Stomach (tissue), 9 donors: ENCODE measurements around the gene GARIN5B. TPM values are rescaled to one million over a fixed set of nuclear protein-coding genes. Genes with fewer than 3 reads are reported as not detected.

ENCODE experiments used
- DNase-seq, 2 donors: peaks; one replicate each; pipeline versions ENCODE4 v3.0.0 to v3.0.0-alpha.2; 2013 to 2019
- H3K27ac ChIP-seq, 5 donors: fragments of 200-600 bp in 4 of 5; sonication (generic) in 4 of 5; one replicate each; pipeline ENCODE4 v1.5.1; 2013 to 2019; ENCODE audit warnings: mild to moderate bottlenecking in 1 of 5, moderate library complexity in 1 of 5
- H3K27me3 ChIP-seq, 3 donors: fragments of 200-600 bp; sonication (generic); one replicate each; pipeline ENCODE4 v1.5.1; 2017 to 2019; ENCODE audit warnings: mixed run types in 1 of 3
- H3K36me3 ChIP-seq, 4 donors: fragments of 200-600 bp; sonication (generic); 1 replicate in 3 of 4; 2 replicates in 1 of 4; pipeline ENCODE4 v1.5.1; 2016 to 2019
- H3K4me1 ChIP-seq, 4 donors: fragments of 200-600 bp; sonication (generic); one replicate each; pipeline ENCODE4 v1.5.1; 2016 to 2019
- H3K4me3 ChIP-seq, 4 donors: fragments of 200-600 bp; sonication (generic) in 3 of 4; one replicate each; pipeline ENCODE4 v1.5.1; 2016 to 2019; ENCODE audit warnings: mild to moderate bottlenecking in 1 of 4
- H3K9me3 ChIP-seq, 4 donors: fragments of 200-600 bp; sonication (generic); one replicate each; pipeline ENCODE4 v1.5.1; 2016 to 2019
- EP300 ChIP-seq: sonication (generic); formaldehyde crosslinking; IDR thresholded peaks from one replicate; pipeline ENCODE4 v1.6.1; 2017; ENCODE audit warnings: antibody characterized with exemption
- POLR2A ChIP-seq, 4 donors: fragments of 450-650 bp; IDR thresholded peaks; one replicate each; pipeline ENCODE4 v1.6.1; 2016; ENCODE audit warnings: antibody characterized with exemption in 4 of 4, control low read depth in 2 of 4, mild to moderate bottlenecking in 1 of 4, moderate library complexity in 1 of 4
- POLR2AphosphoS5 ChIP-seq, 3 donors: sonication (generic); formaldehyde crosslinking; IDR thresholded peaks; one replicate each; pipeline ENCODE4 v1.6.1; 2016; ENCODE audit warnings: antibody characterized with exemption in 3 of 3
- WGBS, 5 donors: extraction: QIAGEN DNeasy Blood & Tissue Kit in 3 of 5; methylation state at CpG; one replicate each; pipeline versions ENCODE4 v1.1.5 to v1.1.7; 2013 to 2018; 5-methylcytosine and 5-hydroxymethylcytosine counted together
- intact Hi-C: fragments of 100-400 bp; cut with DNase I; formaldehyde crosslinking; loops from one replicate; pipeline ENCODE4 v1.15.1; 2023; ENCODE audit warnings: low total_unique reads
- polyA plus RNA-seq, 3 donors: library from polyadenylated mRNA; stranded (reverse); fragments of 200-250 nt; gene quantifications; one replicate each; pipeline ENCODE4 v1.2.3, GENCODE V29; 2013
- total RNA-seq, 5 donors: library from RNA; depleted of rRNA; stranded (reverse); fragments of >200 nt; gene quantifications; one replicate each; pipeline versions ENCODE4 v1.1.0 to v1.2.3, GENCODE V29; 2014 to 2016
- TF ChIP-seq, protein P1 (sequence below), 7 experiments: fragments of 450-650 bp in 4 of 7; fragments of 200-600 bp in 3 of 7; sonication (generic) in 3 of 7; IDR thresholded peaks; one replicate each; pipeline ENCODE4 v1.5.1; 2016 to 2019; ENCODE audit warnings: antibody characterized with exemption in 7 of 7, control low read depth in 2 of 7, mild to moderate bottlenecking in 1 of 7
- donor health status: healthy with polysubstance abuse.
- donor health status: Bipolar disorder and iron deficiency.
- donor health status: healthy.

Gene GARIN5B
- total and polyA plus RNA-seq, 8 donors = not detected

GRCh38 chr19:55372316-55373081, 9.4 kb upstream of the GARIN5B start:
- no peaks in the 10 kb centered on the region for H3K9me3 ChIP-seq
- H3K27me3 ChIP-seq = peaks cover 26 to 100% (median 96%) of the 10 kb centered on the region in 3 donors
- TF ChIP-seq POLR2AphosphoS5 (IDR thresholded peaks at IDR 0.05) (no peak), POLR2A (IDR thresholded peaks at IDR 0.05) (no peak), EP300 (no peak)
- TF ChIP-seq, protein P1, sequence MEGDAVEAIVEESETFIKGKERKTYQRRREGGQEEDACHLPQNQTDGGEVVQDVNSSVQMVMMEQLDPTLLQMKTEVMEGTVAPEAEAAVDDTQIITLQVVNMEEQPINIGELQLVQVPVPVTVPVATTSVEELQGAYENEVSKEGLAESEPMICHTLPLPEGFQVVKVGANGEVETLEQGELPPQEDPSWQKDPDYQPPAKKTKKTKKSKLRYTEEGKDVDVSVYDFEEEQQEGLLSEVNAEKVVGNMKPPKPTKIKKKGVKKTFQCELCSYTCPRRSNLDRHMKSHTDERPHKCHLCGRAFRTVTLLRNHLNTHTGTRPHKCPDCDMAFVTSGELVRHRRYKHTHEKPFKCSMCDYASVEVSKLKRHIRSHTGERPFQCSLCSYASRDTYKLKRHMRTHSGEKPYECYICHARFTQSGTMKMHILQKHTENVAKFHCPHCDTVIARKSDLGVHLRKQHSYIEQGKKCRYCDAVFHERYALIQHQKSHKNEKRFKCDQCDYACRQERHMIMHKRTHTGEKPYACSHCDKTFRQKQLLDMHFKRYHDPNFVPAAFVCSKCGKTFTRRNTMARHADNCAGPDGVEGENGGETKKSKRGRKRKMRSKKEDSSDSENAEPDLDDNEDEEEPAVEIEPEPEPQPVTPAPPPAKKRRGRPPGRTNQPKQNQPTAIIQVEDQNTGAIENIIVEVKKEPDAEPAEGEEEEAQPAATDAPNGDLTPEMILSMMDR (IDR thresholded peaks at IDR 0.05) = no peak
- H3K36me3 ChIP-seq = no peaks in the 10 kb centered on the region
- 30 to 46% (median 31%) methylated on average over 17 to 24 of the region's 24 CpGs for WGBS, 5 donors
- no peak for DNase-seq
- H3K27ac ChIP-seq = no peak overlapping the region
- peaks cover 22 to 47% (median 28%) of the 10 kb centered on the region in 4 donors for H3K4me1 ChIP-seq
- no peak overlapping the region for H3K4me3 ChIP-seq
- intact Hi-C loops = no loop called here

DNA sequence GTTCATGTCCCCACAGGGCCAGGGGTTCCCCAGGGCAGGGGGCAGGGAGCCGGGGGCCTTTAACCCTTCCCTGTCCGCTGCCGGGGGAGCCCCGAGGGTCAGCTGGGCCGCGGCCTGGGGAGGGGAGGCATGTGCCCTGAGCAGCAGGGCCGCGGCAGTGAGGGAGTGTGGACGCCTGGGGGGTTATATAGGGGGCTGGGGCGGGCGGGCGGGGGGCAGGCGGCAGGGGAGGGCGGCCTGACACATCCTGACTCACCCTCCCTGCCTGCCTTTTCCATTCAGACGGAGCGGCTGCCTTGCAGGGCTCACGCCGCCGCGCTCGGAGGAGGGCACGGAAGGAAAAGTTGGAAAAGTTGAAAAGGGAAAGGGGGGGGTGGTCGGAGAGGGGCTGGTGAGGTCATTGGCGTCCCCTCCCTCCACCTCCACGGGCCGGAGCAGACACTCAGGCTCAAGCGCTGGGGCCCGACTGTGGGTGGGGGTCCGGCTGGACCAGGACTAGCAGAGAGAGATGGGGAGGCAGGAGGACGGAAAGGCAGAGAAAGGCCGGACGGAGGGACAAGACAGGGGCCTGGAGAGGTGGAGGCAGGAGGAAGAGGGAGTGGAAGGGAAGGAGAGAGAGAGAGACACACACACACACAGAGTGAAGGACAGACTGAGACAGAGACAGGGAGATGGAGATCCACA, 7.4 kb upstream of the GARIN5B start, which contains the start of gene IL11:
Gene IL11 (minus strand): TSS at position 159 of the 684 bp plus-strand sequence. CDS start 153 bp downstream, at position 6.
- Histone ChIP-seq H3K9me3 (no peaks in the 10 kb centered on the region), H3K4me1 (peaks cover 20 to 33% (median 26%) of the 10 kb centered on the region in 4 donors), H3K4me3 (peak within 1 kb of the TSS; percentile 23 to 42 (median 37)), H3K36me3 (no peaks in the 10 kb centered on the region), H3K27ac (peak within 1 kb of the TSS in 3 of 5 donors; percentile 43 to 64 (median 55)), H3K27me3 (peaks cover 26 to 98% (median 80%) of the 10 kb centered on the region in 3 donors)
- no peak for DNase-seq
- WGBS, 5 donors = 3 to 8% (median 7%) methylated on average over 27 to 32 of the region's 32 CpGs
- no peak for TF ChIP-seq POLR2AphosphoS5 (IDR thresholded peaks at IDR 0.05)
- TF ChIP-seq, protein P1 (IDR thresholded peaks at IDR 0.05) = no peak
- TF ChIP-seq EP300 = no peak
- no peak for TF ChIP-seq POLR2A (IDR thresholded peaks at IDR 0.05)
- intact Hi-C loops = no loop called here

GRCh38 chr19:55369653-55370304, 6.7 kb upstream of the GARIN5B start:
- H3K4me3 ChIP-seq = peak overlapping the region; percentile 22 to 42 (median 37)
- H3K27me3 ChIP-seq = peaks cover 26 to 98% (median 73%) of the 10 kb centered on the region in 3 donors
- intact Hi-C loops = no loop called here
- no peak for TF ChIP-seq EP300
- TF ChIP-seq, protein P1 (IDR thresholded peaks at IDR 0.05) = no peak
- DNase-seq = peak in 1 of 2 donors; percentile 63
- peak overlapping the region in 3 of 5 donors; percentile 43 to 64 (median 55) for H3K27ac ChIP-seq
- H3K36me3 ChIP-seq = no peaks in the 10 kb centered on the region
- no peaks in the 10 kb centered on the region for H3K9me3 ChIP-seq
- peaks cover 20 to 33% (median 26%) of the 10 kb centered on the region in 4 donors for H3K4me1 ChIP-seq
- WGBS, 5 donors = 1 to 2% (median 2%) methylated on average over 30 to 58 of the region's 59 CpGs
